Panc1 (cell line): ENCODE results near the gene NPAS1. TPM values are rescaled to one million over a fixed set of nuclear protein-coding genes. Genes with fewer than 3 reads are reported as not detected.
A peak's percentile ranks its signal among the peaks of the same experiment; 100 is the strongest.

ENCODE experiments used
- ATAC-seq: fragments of 200-7000 bp; cut with Tn5 transposase; 2 replicates; pipeline ENCODE4 v1.9.1; 2020; ENCODE audit warnings: mild to moderate bottlenecking, moderate library complexity
- BruUV-seq: library from RNA; stranded (reverse); fragments of 400-500 nt; replicated peaks from 2 replicates; lab custom pipeline; 2021; lab: Mats Ljungman, UMichigan
- CTCF ChIA-PET: fragments of 300-600 bp; sonication (Branson Sonifier 250); formaldehyde crosslinking; loops from one replicate; lab custom pipeline; 2022; ENCODE audit warnings: antibody characterized with exemption; lab: Charles Lee
- POLR2A ChIA-PET: fragments of 300-600 bp; sonication (Branson Sonifier 250); formaldehyde crosslinking; loops from one replicate; lab custom pipeline; 2022; ENCODE audit warnings: antibody characterized with exemption; lab: Charles Lee
- DNase-seq: peaks from one replicate; pipeline ENCODE4 v3.0.0-alpha.2; 2010; ENCODE audit warnings: low read depth, low spot score
- H3K27ac ChIP-seq: 2 replicates; pipeline ENCODE4 v1.5.1; 2011; ENCODE audit warnings: mild to moderate bottlenecking, low read length, inconsistent platforms
- H3K27me3 ChIP-seq: fragments of 200-500 bp; sonication (Bioruptor generic); 2 replicates; pipeline ENCODE4 v1.6.0; 2014; ENCODE audit warnings: low read length, inconsistent platforms; ENCODE audit not compliant: control insufficient read depth, insufficient read depth
- H3K36me3 ChIP-seq: fragments of 200-500 bp; sonication (Bioruptor generic); 2 replicates; pipeline ENCODE4 v1.5.1; 2014; ENCODE audit warnings: inconsistent platforms, mild to moderate bottlenecking, low read length, moderate library complexity; ENCODE audit not compliant: control insufficient read depth, insufficient read depth
- H3K4me1 ChIP-seq: 2 replicates; pipeline ENCODE4 v1.5.1; 2011; ENCODE audit warnings: inconsistent platforms, mild to moderate bottlenecking, low read length, moderate library complexity; ENCODE audit not compliant: control insufficient read depth, insufficient read depth
- H3K4me3 ChIP-seq, 2 experiments: 2 replicates each; pipeline ENCODE4 v1.5.1; 2011 to 2012; ENCODE audit warnings: low read depth in 2 of 2, low read length in 2 of 2, mild to moderate bottlenecking in 2 of 2, inconsistent platforms in 1 of 2, moderate library complexity in 1 of 2
- H3K9me3 ChIP-seq: fragments of 200-500 bp; sonication (Bioruptor generic); 2 replicates; pipeline ENCODE4 v1.5.1; 2014; ENCODE audit warnings: low read depth, mild to moderate bottlenecking, inconsistent platforms, low read length, moderate library complexity; ENCODE audit not compliant: control insufficient read depth, insufficient read depth
- POLR2AphosphoS5 ChIP-seq: IDR thresholded peaks from 2 replicates; pipeline ENCODE4 v1.6.1; 2012; ENCODE audit warnings: mild to moderate bottlenecking, low read depth, low read length, moderate library complexity
- REST ChIP-seq, 2 experiments: IDR thresholded peaks; 2 replicates each; pipeline ENCODE4 v1.6.1; 2011 to 2012; ENCODE audit warnings: low read depth in 2 of 2, control low read depth in 1 of 2, low read length in 1 of 2, mild to moderate bottlenecking in 1 of 2, moderate library complexity in 1 of 2; ENCODE audit not compliant: insufficient read depth in 1 of 2
- SIN3A ChIP-seq: IDR thresholded peaks from 2 replicates; pipeline ENCODE4 v1.6.1; 2012; ENCODE audit warnings: low read depth, mild to moderate bottlenecking, low read length, moderate library complexity, borderline replicate concordance; ENCODE audit not compliant: insufficient read depth
- TCF7L2 ChIP-seq: IDR thresholded peaks from 2 replicates; pipeline ENCODE4 v1.6.1; 2011; ENCODE audit warnings: mild to moderate bottlenecking, low read depth, low read length, inconsistent platforms
- in situ Hi-C: cut with HindIII; loops from 2 replicates; pipeline ENCODE4 v1.10.0; 2016; ENCODE audit warnings: low sequenced_read_pairs, low pct_unique_long_range_greater_than_20kb
- intact Hi-C: fragments of 100-400 bp; cut with micrococcal nuclease; formaldehyde crosslinking; loops from one replicate; pipeline ENCODE4 v1.10.0; 2022; ENCODE audit not compliant: unreplicated experiment
- total RNA-seq: library from RNA; stranded (reverse); gene quantifications from one replicate; pipeline ENCODE4 v1.2.1, GENCODE V29; 2021; ENCODE audit not compliant: unreplicated experiment
- TF ChIP-seq, protein P1 (sequence below): fragments of 450-650 bp; IDR thresholded peaks from 2 replicates; pipeline ENCODE4 v1.5.1; 2017; ENCODE audit warnings: mild to moderate bottlenecking

NPAS1 gene
- total RNA-seq, 1 experiment from 2014 or later = 3.6 TPM

DNA sequence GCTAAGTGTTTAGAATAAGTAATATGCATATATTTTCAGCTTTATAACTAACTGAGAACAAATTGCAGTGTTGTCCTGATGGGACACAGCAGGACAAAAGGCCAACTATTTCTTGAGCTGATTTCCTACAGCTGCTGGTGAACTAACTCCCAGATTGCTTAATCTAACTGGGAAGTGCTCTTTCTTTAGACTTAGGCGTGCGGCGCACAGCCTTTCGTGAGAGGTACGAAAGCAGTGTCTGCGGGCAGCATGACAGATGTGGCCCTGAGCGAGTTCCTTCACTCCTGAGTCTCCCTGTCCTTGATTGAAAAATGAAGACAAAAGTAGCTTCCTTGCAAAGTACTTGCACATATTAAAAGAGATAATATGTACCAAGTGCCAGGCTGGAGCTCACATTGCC lies 47.3 kb upstream of the NPAS1 start:
- TF ChIP-seq REST (IDR thresholded peaks at IDR 0.05; ENCODE audit: insufficient read depth in 1 of 2, low read depth in 2 of 2, low read length in 1 of 2) (no peak), TCF7L2 (no peak), SIN3A (no peak), POLR2AphosphoS5 (no peak)
- TF ChIP-seq, protein P1, sequence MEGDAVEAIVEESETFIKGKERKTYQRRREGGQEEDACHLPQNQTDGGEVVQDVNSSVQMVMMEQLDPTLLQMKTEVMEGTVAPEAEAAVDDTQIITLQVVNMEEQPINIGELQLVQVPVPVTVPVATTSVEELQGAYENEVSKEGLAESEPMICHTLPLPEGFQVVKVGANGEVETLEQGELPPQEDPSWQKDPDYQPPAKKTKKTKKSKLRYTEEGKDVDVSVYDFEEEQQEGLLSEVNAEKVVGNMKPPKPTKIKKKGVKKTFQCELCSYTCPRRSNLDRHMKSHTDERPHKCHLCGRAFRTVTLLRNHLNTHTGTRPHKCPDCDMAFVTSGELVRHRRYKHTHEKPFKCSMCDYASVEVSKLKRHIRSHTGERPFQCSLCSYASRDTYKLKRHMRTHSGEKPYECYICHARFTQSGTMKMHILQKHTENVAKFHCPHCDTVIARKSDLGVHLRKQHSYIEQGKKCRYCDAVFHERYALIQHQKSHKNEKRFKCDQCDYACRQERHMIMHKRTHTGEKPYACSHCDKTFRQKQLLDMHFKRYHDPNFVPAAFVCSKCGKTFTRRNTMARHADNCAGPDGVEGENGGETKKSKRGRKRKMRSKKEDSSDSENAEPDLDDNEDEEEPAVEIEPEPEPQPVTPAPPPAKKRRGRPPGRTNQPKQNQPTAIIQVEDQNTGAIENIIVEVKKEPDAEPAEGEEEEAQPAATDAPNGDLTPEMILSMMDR = no peak
- ChIA-PET CTCF (no interaction called here), POLR2A (no interaction called here)
- Histone ChIP-seq H3K27me3 (no peaks in the 10 kb centered on the region), H3K4me1 (peaks cover 27% of the 10 kb centered on the region), H3K4me3 (no peak overlapping the region), H3K27ac (no peak overlapping the region; the same call in 1 of the 2 replicates), H3K9me3 (no peaks in the 10 kb centered on the region), H3K36me3 (no peaks in the 10 kb centered on the region)
- intact Hi-C loops = no loop called here
- ATAC-seq (no peak), DNase-seq (no peak)
- no TSS peak for BruUV-seq
- in situ Hi-C loops = no loop called here

- no peak for DNase-seq
- Histone ChIP-seq H3K4me3 (no peak overlapping the region), H3K4me1 (peaks cover 35% of the 10 kb centered on the region), H3K27me3 (no peaks in the 10 kb centered on the region), H3K9me3 (no peaks in the 10 kb centered on the region), H3K27ac (peak overlapping the region; percentile 83), H3K36me3 (no peaks in the 10 kb centered on the region)
- intact Hi-C loops = no loop called here
- ChIA-PET CTCF (no interaction called here), POLR2A (interaction anchor here (0.6 kb wide), 1 partner anchor 30 kb away, joined by 3 read pairs; no protein-coding TSS in a partner anchor)
- BruUV-seq = no TSS peak
- no peak for ATAC-seq
- in situ Hi-C loops = no loop called here
- TF ChIP-seq REST (IDR thresholded peaks at IDR 0.05; ENCODE audit: insufficient read depth in 1 of 2, low read depth in 2 of 2, low read length in 1 of 2) (no peak), POLR2AphosphoS5 (no peak), TCF7L2 (no peak), SIN3A (no peak)
- TF ChIP-seq, protein P1 = no peak
These were observed 45.5 kb upstream of the NPAS1 start for GRCh38 chr19:46974181-46974580.
